GM19455 (cell line): ENCODE measurements around the gene COPZ1.
"Not testable (repeated sequence)": the region's sequence is repeated elsewhere in the genome, so short reads cannot be mapped to it uniquely, and the experiment has no call there.

Experiments used
- ATAC-seq: cut with Tn5 transposase; IDR thresholded peaks from one replicate; pipeline ENCODE4 v1.9.1; 2021; ENCODE audit not compliant: unreplicated experiment

COPZ1 gene

DNA sequence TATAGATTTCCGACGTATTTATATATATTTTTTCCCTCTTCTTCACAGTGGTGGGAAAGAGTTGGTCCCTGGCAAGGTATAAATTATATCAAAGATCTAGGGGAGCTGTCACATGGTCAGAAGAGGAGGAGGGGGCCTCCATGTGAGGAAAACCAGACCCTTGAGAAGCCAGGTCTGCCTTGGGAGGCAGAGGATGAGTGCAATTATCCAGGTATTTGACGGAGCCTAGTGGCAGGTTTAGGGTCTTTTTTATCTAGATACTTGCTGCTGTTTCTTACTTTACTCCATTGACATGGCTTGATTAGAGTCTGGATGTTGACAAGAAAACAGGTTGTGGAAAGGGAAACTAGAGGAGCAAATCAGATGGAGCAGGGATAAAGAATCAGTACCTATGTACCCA, 5.5 kb downstream of the COPZ1 start:
- ATAC-seq: no peak

DNA sequence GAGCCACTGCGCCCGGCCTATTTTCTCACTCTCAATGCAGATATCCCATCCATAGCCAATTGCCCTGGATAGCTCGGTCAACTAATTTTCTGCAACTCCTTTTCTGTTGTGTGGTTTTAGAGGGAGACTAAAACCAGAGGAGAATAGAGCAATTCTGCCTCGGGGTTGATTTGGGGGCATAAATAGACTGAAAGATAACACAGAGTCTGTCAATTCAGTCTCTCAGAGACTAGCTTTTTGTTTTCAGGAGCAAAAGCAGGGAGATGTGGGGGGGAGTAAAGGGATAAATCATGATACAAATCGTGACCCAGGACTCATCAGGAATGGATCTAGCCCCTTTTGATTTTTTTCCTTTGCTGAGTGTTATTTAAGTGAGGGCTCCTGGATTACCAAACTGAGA, 6.5 kb downstream of the COPZ1 start:
- ATAC-seq: no peak

DNA sequence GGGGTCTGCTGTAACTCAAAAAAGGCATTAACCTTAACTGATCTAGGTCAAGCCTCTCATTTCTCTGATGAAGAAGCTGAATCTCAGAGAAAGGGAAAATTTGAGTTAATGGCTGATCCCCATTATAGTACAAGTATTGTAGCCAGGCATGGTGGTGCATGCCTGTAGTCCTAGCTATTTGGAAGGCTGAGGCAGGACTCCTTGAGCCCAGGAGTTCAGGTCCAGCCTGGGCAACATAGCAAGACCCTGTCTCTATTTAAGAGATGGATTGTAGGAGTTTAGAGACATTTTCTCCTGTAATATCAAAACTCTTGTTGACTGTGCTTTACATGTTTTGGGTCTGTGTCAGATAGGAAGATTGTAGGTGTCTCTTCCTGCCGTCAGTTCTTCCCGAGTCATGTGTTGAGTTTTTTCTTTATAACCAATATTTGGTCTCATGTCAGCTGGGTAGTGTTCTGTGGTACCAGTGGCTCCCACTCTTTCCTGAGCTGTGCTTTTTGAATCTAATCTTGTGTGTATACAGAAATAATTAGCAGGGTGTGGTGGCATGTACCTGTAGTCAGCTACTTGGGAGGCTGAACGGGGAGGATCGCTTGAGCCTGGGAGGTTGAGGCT, 8.6 kb downstream of the COPZ1 start:
- no peak for ATAC-seq

DNA sequence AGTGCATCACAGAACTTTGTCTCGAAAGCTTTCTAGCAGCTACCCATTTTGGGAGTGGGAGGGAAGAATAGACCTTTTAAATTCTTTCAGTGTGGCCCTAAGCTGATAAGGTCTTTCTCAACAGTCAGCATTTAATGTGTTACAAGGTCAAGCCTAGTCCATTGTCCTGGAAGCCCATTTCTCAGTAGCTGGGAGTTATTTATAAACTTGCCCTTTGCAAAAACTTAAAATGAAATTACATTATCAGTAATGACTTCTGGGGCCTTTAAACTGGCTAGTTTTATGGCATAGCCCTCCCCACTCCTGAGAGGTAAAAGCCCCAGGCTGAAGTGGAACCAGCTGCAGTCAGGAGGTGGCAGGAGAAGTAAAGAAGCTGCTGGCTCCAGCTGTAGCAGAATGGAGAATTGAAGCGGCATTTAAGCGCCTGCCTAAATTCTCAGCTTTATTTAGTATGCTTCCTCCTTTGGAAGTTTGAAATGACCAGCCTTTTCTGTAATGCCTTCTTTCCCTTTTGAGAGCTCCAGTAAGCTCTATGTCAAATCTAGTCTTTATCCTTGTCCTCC, 12.4 kb downstream of the COPZ1 start:
- no peak for ATAC-seq

DNA sequence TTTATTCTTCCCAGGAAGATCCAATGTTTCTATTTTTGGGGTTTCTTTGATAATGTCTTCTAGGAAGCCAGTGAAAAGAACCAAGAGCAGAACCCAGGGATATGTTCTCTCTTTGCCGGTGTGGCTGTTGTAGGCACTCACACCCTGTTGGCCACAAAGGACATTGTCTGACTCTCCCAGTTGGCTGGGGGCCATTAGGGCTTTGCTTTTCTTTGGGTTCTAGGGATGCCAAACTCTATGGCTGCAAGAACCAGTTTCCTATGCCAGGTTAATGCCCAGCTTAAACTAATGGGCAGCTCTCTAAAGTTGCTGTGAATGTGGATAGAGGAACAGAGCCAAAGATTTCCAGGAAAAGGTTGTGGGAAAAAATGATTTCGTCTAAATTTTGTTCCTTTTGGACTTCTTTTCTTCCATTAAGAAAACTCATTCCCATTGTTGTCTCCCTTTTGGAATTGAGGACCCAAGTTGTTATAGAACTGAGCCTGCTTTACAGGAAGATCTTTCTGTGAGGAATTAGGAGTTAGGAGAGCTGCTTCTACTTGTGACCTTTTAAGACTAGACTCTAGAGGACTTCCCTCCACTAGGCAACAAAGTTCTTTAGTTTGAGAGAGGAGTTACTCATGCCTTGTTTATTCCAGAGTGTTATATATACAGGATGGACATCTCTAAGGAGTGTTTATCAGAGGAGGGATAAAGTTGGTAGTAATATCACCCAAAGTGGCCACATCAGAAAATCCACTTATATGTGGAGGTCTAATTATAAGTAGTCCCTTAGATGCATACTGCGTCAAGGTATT, 13.1 kb downstream of the COPZ1 start:
- ATAC-seq: no peak

DNA sequence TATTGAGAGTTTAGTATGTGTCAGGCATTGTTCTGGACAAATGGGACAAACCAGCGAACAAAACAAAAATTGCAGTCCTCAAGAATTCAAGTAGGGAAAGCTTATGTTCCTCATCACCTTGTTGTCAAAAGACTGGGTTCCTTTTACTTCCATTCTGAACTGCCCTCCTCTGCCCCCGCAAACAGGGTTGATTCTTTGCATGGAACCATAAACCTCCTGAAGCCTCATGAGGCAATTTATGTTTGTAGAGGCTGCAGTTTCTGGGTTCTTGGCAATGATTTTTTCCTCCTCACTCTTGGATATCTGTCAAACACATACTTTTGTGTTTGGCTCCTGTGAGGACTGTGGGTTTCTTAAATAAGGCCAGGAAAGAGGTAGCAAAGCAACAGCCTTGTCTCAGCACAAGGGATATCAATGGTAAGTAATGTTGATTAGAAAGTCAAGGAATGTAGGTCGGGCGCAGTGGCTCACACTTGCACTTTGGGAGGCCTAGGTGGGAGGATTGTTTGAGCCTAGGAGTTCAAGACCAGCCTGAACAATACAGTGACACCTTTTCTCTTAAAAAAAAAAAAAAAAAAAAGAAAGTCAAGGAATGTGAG, 13.9 kb downstream of the COPZ1 start:
- ATAC-seq: no peak

DNA sequence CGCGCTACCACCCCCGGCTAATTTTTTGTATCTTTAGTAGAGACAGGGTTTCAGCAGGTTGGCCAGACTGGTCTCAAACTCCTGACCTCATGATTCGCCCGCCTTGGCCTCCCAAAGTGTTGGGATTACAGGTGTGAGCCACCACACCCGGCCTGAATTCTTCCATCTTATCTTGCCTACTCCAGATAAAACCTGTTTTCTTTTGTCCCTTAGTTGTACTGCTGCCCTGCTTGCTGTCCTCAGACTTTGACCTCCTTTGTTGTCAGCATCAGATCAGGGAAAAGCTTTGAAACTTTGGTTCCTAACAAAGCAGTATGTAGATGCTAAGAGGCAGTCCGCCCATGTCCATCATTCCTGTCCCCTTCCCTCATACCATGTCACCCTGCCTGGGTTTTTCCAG, 15.9 kb downstream of the COPZ1 start:
- ATAC-seq: no peak

DNA sequence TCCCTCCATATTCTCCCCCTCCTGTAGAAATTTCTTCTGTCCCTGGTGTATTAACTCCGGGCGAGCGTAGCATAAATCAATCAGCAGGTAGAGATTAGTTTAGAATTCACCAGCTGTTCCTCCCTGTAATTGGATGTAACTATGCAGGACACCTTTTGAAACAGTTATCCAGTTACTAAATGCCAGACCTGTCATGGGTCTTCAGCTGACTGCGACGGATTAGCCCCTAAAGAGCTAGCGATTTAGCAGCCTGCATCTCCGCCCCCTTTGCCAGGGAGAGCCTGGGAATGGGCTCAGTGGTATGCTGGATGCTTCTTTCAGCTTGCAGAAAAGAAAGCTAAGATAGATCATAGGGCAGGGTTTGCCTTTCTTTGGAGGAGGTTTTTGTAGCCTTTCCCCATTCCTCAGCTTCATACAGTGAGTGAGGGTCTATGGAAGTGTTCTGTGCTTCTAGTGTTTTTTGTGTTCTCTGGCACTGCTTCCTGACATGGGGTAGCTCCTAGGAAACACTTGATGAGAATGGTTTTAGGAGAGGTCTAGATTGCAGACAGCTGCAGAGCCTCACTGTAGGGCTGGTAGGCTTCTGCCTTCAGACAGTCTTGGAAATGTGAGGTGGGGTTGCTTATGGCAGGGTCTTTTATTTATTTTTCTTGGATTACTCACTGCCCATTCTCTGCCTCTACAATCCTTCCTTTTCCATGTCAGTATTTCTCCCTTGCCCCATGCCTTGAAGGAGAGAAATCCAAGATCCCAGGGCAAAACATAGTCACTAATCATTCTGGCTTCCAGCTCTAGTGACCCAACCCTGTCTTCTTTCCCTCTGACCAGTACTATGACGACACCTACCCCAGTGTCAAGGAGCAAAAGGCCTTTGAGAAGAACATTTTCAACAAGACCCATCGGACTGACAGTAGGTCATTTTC, 16.7 kb downstream of the COPZ1 start:
- ATAC-seq: no peak

DNA sequence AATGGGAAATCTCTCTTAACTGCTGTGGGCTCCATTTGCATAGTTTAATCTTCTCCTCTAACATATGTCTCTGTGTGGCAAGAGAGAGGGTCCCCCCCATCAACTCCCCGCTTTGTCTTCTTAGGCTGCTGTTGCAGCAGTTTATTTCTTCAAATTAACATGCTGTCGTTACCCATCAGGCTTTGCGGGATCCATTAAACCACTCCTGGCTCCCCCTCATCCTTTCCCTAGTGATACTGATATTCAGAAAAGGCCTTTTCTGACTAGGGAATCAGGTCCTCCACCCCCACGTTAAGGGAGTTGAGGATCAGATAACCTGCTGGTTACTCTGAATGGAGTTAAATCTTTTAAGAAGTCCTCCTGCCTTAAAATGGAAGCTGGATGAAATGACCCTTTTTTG, 24.1 kb downstream of the COPZ1 start:
- ATAC-seq: no peak

DNA sequence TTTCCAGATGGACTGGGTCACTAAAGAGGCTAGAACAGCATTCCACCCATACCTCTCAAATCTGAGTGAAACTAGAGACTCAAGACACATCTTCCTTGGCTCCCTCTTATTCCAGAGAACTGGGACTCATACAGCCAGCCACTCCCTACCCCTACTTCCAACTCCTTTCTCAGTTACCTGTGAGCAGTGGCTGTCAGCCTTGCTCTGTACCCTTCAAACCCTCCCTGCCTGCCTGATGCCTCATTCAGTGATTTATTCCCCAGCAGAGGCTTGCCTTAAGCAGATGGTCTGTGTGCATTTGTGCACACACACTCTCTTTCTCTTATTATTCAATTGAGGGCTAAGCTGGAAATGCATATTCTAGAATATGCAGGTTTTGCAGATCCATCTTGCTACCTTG, 24.7 kb downstream of the COPZ1 start:
- ATAC-seq: no peak

DNA sequence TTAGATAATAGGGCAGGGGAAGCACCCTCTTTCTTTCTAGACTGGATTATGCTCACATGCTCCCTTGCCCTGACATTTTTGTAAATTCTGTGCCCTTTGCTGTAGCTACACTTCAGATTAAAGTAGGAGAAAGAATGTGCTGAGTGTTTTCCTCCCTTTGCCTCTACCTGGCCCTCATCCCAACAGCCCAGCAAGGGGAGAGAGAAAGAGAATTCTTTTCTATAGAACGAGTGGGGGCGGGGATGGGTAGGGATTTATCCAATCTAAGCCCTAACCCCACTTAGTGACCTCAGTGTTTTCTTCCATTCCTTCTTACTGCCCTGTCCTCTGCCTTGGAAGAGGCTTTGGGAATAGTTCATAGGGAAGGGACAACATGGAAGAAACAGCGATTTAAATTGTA, 25.8 kb downstream of the COPZ1 start:
- ATAC-seq: no peak

DNA sequence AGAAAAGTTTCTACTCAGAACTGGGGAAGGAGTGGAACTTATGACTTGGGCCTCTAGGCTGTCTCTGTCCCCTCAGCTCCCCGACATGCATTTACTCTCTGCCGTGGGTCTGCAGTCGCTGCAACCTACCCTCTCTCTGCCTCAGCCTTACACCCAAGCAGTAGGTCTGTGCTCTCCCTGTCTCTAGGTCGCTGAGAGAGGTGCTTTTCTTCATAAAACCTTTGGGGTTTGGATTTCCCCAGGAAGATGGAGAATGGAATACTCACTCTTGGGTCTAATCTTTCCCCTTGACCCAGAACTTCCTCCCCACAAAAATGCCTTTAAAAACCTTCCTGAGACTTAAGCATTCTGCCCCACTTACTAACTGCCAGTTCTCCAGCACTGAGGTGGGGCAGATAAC, 26.4 kb downstream of the COPZ1 start:
- no peak for ATAC-seq

DNA sequence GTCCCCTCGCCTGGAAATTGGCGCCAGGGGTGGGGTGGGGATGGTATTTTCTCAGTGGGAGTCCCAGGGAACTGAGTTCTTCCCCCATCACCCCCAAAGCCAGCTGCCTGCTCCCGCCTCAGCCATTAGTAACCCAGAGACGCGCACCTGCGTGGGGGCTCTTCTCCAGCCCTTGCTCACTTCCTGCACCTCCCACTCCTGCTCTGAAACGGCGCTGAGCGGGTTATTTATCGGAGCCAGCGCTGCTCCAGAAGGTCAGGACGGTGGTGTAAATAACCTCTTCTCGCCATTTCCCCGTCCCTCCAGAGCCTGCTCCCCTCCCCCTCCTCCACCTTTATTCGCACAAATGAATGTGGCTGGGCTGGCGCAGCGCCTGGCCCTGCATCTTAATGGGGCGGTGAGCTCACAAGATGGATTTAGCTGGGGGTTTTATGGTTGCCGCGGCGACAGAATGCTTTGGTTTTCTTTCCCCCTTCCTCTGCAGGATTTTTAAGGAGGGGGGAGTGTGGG, 27.1 kb downstream of the COPZ1 start:
- no peak for ATAC-seq

DNA sequence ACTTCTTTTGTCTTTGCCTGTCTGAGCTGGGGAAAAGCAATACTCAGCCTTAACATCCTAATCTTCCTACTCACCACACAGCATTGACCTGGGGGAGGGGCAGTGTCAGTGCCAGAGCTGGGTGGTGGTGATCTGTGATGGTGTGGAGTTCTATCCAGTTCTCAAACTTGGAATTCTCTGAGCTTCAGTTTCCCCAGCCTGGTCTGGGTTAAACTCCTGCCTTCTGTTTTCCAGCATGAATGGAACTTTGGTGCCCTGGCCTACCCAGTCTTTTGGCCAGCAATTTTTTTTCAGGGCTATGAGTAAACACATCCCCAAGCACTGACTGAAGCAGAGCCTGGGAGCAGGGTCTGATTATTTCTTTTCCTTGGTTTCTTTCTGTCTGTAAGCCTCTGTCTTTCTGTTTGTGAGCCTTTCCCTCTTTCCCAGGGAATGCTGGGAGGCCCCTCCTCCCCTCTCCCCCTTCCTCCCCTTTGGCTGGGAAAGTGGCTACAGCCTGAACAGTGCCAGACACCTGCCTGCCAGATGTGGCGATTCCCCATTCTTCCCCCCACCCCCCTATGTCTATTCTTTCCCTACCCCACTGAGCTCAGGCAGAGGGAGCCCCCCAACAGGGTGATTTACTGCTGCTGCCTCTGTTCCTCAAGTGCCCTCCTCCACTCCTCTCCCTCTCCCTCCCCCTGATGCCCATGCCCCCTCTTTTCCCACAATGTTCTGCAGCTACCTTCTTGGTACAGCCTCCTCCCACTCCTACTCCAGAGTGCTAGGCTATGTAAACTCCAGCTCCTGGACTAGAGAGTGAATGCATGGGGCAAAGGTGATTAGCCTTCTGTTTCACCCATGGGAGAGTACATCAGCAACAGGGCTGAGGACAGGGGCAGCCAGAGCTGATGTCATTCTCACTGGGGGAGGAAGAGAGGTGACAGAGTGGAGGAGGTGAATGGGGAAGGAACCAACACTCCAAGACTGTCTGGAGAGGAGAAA, 28.3 kb downstream of the COPZ1 start:
- no peak for ATAC-seq

DNA sequence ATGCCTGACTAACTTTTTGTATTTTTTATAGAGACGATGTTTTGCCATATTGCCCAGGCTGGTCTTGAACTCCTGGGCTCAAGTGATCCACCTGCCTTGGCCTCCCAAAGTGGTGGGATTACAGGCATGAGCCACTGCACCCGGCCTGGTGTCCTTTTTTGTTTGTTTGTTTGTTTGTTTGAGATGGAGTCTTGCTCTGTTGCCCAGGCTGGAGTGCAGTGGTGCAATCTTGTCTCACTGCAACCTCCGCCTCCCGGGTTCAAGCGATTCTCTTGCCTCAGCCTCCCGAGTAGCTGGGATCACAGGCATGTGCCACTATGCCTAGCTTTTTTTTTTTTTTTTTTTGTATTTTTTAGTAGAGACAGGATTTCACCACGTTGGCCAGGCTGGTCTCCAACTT, 29.3 kb downstream of the COPZ1 start:
- ATAC-seq: not testable (repeated sequence)

DNA sequence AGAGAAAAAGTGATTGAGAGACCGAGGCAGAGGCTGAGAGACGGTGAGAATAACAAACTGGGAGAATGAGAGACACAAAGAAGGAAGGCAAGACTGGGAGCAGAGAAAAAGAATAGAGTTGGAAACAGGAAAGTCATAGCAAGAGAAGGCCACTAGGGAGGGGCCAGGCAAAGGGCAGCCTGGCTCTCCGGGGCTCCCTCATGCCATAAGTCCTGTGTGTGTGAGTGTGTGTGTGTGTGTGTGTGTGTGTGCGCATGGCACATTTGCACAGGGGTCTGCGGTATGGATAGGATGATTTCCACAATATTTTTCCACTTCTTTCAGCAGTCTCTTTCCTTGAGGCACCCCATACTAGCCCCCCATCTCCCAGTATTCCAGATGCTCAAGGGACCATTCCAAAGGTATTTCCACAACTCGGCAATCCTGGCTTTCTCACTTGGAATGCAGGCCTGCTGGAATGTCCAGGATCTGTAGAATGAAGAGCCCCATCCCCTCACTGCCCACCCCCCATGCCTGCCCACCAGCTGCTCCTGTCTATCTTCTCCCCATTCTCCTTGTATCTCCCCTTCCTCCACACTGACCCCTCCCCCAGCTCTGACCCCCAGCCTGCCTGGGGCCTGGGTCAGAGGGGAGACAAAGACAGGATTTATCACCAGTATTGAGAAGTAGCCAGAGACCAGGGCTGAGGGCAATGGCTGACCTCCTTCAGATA, 30.3 kb downstream of the COPZ1 start:
- ATAC-seq: no peak

DNA sequence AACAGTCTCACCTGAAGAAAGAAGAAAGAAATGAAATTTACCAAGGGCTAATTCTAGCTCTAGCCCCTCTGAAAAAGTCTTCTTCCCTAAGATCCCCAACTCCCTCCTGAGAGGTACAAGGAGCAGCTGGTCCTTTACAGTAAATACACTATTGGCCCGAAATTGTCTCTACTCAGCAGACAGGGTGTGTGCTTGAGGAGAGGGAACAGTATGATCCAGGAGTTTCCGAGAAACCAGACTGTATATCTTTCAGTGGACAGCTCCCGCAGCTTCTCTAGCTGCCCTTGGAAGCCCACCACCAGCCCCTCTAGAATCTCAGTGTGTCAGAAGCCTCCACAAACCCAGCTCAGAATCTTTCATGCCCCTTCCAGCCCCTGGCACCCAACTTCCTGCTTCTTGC, 31.3 kb downstream of the COPZ1 start:
- no peak for ATAC-seq

DNA sequence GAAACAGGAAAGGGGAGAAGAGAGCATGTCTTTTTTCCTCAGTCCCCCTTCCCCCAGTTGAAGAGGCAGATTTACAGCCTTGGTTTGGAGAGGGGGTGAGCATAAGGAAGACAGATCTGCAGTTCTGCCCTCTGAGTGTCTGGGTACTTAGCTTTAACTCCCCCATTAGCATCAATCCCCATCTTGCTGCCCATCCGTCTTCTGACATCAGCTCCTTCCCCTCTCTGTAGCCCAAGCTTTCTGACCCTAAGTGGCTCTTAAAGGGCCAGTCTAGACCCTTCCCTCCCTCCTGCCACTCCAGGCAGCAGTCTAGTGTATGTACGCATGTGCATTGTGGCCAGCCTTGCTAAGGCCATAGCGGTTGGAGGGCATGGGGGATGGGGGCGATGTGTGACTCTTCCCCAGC, 32.0 kb downstream of the COPZ1 start:
- ATAC-seq: no peak
